Naive thymus-derived CD4-positive, alpha-beta T cell (primary cell): Measurements from ENCODE around the gene IKZF4. TPM values are rescaled to one million over a fixed set of nuclear protein-coding genes. Genes with fewer than 3 reads are reported as not detected.
"Not testable (repeated sequence)": the region's sequence is repeated elsewhere in the genome, so short reads cannot be mapped to it uniquely, and the experiment has no call there.

Experiments used
- ATAC-seq: fragments of 150-1000 bp; cut with Tn5 transposase; 2 replicates; pipeline ENCODE4 v1.10.0; 2021; ENCODE audit warnings: mild to moderate bottlenecking, moderate library complexity
- CTCF ChIA-PET: fragments of 350-600 bp; sonication (Branson Sonifier 250); formaldehyde crosslinking; loops from one replicate; lab custom pipeline; 2021; ENCODE audit warnings: antibody characterized with exemption; lab: Charles Lee
- POLR2A ChIA-PET: fragments of 350-600 bp; sonication (Branson Sonifier 250); formaldehyde crosslinking; loops from one replicate; lab custom pipeline; 2021; ENCODE audit warnings: antibody characterized with exemption, inconsistent platforms; lab: Charles Lee
- DNase-seq, 9 donors: peaks; one replicate each; pipeline versions ENCODE4 v3.0.0 to v3.0.0-alpha.2; 2020 to 2022; ENCODE audit warnings: mixed read lengths in 1 of 9
- H3K27ac ChIP-seq: one replicate; pipeline ENCODE4 v1.7.0; 2013; ENCODE audit warnings: mild to moderate bottlenecking, low read depth, low read length, moderate library complexity
- H3K27me3 ChIP-seq, 2 donors: one replicate each; pipeline ENCODE4 v1.7.0; 2013; ENCODE audit warnings: low read length in 2 of 2, mild to moderate bottlenecking in 2 of 2, moderate library complexity in 2 of 2; ENCODE audit not compliant: control insufficient read depth in 2 of 2, insufficient read depth in 2 of 2
- H3K36me3 ChIP-seq, 3 experiments: 1 replicate in 2 of 3; 2 replicates in 1 of 3; pipeline ENCODE4 v1.7.0; 2013; ENCODE audit warnings: low read length in 3 of 3, mild to moderate bottlenecking in 3 of 3, moderate library complexity in 1 of 3; ENCODE audit not compliant: insufficient read depth in 3 of 3, control insufficient read depth in 2 of 3
- H3K4me1 ChIP-seq, 2 donors: one replicate each; pipeline ENCODE4 v1.7.0; 2013; ENCODE audit warnings: low read length in 2 of 2, mild to moderate bottlenecking in 2 of 2, moderate library complexity in 1 of 2; ENCODE audit not compliant: control insufficient read depth in 2 of 2, insufficient read depth in 2 of 2
- H3K4me3 ChIP-seq: 2 replicates; pipeline ENCODE4 v1.7.0; 2013; ENCODE audit warnings: mild to moderate bottlenecking, low read length
- H3K9me3 ChIP-seq, 3 experiments: 1 replicate in 2 of 3; 2 replicates in 1 of 3; pipeline ENCODE4 v1.7.0; 2013; ENCODE audit warnings: low read length in 3 of 3; ENCODE audit not compliant: control insufficient read depth in 2 of 3
- H3K27ac Mint-ChIP-seq, 9 donors: one replicate each; pipeline ENCODE4 v1.8.0; 2020 to 2022; ENCODE audit warnings: mixed read lengths in 9 of 9, mild to moderate bottlenecking in 8 of 9, moderate library complexity in 5 of 9, inconsistent platforms in 2 of 9
- H3K27me3 Mint-ChIP-seq, 5 donors: one replicate each; pipeline ENCODE4 v1.8.0; 2021 to 2022; ENCODE audit warnings: mixed read lengths in 5 of 5, mild to moderate bottlenecking in 1 of 5
- H3K36me3 Mint-ChIP-seq, 5 donors: one replicate each; pipeline ENCODE4 v1.8.0; 2020 to 2022; ENCODE audit warnings: mixed read lengths in 5 of 5, mild to moderate bottlenecking in 3 of 5, inconsistent platforms in 1 of 5
- H3K4me1 Mint-ChIP-seq, 7 donors: one replicate each; pipeline ENCODE4 v1.8.0; 2020 to 2022; ENCODE audit warnings: mixed read lengths in 7 of 7, mild to moderate bottlenecking in 3 of 7, inconsistent platforms in 1 of 7
- H3K4me3 Mint-ChIP-seq, 10 donors: one replicate each; pipeline ENCODE4 v1.8.0; 2020 to 2022; ENCODE audit warnings: mild to moderate bottlenecking in 10 of 10, mixed read lengths in 10 of 10, moderate library complexity in 6 of 10, inconsistent platforms in 2 of 10
- H3K9me3 Mint-ChIP-seq, 11 donors: one replicate each; pipeline ENCODE4 v1.8.0; 2020 to 2022; ENCODE audit warnings: mixed read lengths in 11 of 11, mild to moderate bottlenecking in 4 of 11, inconsistent platforms in 1 of 11, moderate library complexity in 1 of 11
- intact Hi-C, 2 donors: fragments of 100-400 bp; cut with micrococcal nuclease; formaldehyde crosslinking; loops; one replicate each; pipeline ENCODE4 v1.15.1; 2023
- polyA plus RNA-seq, 2 donors: library from polyadenylated mRNA; unstranded; fragments of 300-500 nt; fragmentation: Illumina TruSeq; gene quantifications; one replicate each; pipeline ENCODE4 v1.2.3, GENCODE V29; 2021
- total RNA-seq, 6 experiments: library from RNA in 5 of 6; stranded (reverse) in 5 of 6; gene quantifications; 1 replicate in 5 of 6; 2 replicates in 1 of 6; pipeline ENCODE4 v1.2.3 and lab custom pipeline; 2021 to 2026

The IKZF4 gene
- total and polyA plus RNA-seq, 7 experiments from 2014 or later, result 0.54 to 37.8 (median 4.5) TPM

DNA sequence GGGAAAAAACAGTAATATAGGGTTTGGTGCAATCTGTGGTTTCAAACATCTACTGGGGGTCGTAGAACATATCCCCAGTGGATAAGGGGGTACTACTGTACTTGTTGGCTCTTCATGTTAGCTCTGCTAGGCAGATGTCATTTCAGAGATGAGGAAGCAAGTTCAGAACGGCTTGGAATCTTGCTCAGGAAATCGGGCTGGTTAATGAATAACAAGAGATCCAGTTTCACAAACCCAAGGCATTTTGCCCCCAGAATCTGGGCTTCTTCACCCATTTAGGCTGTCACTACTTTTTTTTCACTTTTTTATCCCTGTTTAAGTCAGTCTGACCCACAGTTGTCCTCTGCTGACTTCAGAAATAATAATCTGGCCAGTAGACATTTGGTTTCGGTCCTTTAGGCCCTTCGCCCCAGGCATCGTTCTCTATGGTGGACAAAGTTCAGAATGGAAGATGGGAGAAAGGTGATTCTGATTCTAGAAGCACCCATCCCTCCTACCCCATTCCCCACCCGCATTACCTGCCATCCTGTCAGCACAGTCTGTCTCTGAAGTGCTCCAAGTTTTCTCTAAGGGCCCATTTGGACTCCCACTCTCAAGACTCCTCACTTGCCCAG lies 19.2 kb upstream of the IKZF4 start:
- DNase-seq, result no peak
- peaks cover 0 to 14% of the 10 kb centered on the region in 2 donors for H3K4me1 ChIP-seq
- no peak overlapping the region for H3K27ac ChIP-seq
- H3K4me3 ChIP-seq, result no peak overlapping the region
- H3K27me3 ChIP-seq, result no peaks in the 10 kb centered on the region
- no peak overlapping the region for H3K27ac Mint-ChIP-seq
- H3K36me3 Mint-ChIP-seq, result peaks cover 0 to 4% (median 0%) of the 10 kb centered on the region in 5 donors
- ChIA-PET POLR2A (no interaction called here), CTCF (no interaction called here)
- no peaks in the 10 kb centered on the region for H3K9me3 ChIP-seq
- H3K36me3 ChIP-seq, result no peaks in the 10 kb centered on the region
- no peaks in the 10 kb centered on the region for H3K27me3 Mint-ChIP-seq
- peaks cover 11 to 36% (median 20%) of the 10 kb centered on the region in 7 donors for H3K4me1 Mint-ChIP-seq
- H3K9me3 Mint-ChIP-seq, result no peaks in the 10 kb centered on the region
- intact Hi-C loops, result no loop called here
- H3K4me3 Mint-ChIP-seq, result no peak overlapping the region
- ATAC-seq, result no peak

DNA sequence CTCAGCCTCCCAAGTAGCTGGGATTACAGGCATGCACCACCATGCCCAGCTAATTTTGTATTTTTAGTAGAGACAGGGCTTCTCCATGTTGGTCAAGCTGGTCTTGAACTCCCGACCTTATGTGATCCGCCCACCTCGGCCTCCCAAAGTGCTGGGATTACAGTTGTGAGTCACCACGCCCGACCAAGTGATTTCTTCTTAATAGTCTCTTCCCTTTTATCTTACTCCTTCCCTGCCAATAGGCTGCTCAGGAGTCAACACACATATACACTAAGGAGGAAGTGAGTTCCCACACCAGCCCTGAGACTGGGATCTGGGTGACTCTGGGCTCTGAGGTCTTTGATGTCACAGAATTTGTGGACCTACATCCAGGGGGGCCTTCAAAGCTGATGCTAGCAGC lies 17.5 kb upstream of the IKZF4 start:
- H3K27ac Mint-ChIP-seq, H3K27ac ChIP-seq, H3K4me3 Mint-ChIP-seq, DNase-seq, H3K27me3 ChIP-seq, H3K36me3 ChIP-seq, H3K9me3 Mint-ChIP-seq, H3K36me3 Mint-ChIP-seq, intact Hi-C loops, ATAC-seq, H3K4me3 ChIP-seq, H3K27me3 Mint-ChIP-seq, H3K9me3 ChIP-seq: not testable (repeated sequence)
- POLR2A ChIA-PET, result interaction anchor here (0.8 kb wide), 1 partner anchor 21 kb away, joined by 3 read pairs; no protein-coding TSS in a partner anchor
- peaks cover 10% of the 10 kb centered on the region in 2 donors for H3K4me1 ChIP-seq
- CTCF ChIA-PET, result interaction anchor here (0.6 kb wide), 1 partner anchor 255 kb away, joined by 4 read pairs; no protein-coding TSS in a partner anchor
- H3K4me1 Mint-ChIP-seq, result peaks cover 14 to 35% (median 24%) of the 10 kb centered on the region in 7 donors

DNA sequence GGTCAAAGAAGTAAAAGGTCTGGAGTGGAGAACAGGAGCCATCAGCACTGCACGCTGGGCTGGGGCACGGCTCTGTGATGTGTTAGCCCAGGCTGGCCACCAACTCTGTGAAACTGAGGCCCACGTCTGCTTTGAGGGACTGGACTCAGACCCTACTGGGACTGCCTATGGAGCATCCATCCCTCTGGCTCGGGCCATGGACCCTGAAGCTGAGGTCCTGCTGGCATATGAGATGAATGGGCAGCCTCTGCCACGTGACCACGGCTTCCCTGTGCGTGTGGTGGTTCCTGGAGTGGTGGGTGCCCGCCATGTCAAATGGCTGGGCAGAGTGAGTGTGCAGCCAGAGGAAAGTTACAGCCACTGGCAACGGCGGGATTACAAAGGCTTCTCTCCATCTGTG lies 16.6 kb upstream of the IKZF4 start:
- no peaks in the 10 kb centered on the region for H3K36me3 ChIP-seq
- intact Hi-C loops, result no loop called here
- Mint-ChIP-seq H3K4me1 (peaks cover 17 to 34% (median 30%) of the 10 kb centered on the region in 7 donors), H3K36me3 (peaks cover 0 to 3% (median 0%) of the 10 kb centered on the region in 5 donors), H3K27ac (peak overlapping the region in 2 of 9 donors; percentile 26 to 61), H3K27me3 (no peaks in the 10 kb centered on the region), H3K9me3 (no peaks in the 10 kb centered on the region), H3K4me3 (peak overlapping the region in 1 of 10 donors; percentile 19)
- H3K27me3 ChIP-seq, result no peaks in the 10 kb centered on the region
- ChIA-PET POLR2A (no interaction called here), CTCF (no interaction called here)
- DNase-seq (no peak), ATAC-seq (no peak)
- H3K27ac ChIP-seq, result no peak overlapping the region
- H3K4me1 ChIP-seq, result peaks cover 10% of the 10 kb centered on the region in 2 donors
- H3K9me3 ChIP-seq, result no peaks in the 10 kb centered on the region
- no peak overlapping the region for H3K4me3 ChIP-seq

DNA sequence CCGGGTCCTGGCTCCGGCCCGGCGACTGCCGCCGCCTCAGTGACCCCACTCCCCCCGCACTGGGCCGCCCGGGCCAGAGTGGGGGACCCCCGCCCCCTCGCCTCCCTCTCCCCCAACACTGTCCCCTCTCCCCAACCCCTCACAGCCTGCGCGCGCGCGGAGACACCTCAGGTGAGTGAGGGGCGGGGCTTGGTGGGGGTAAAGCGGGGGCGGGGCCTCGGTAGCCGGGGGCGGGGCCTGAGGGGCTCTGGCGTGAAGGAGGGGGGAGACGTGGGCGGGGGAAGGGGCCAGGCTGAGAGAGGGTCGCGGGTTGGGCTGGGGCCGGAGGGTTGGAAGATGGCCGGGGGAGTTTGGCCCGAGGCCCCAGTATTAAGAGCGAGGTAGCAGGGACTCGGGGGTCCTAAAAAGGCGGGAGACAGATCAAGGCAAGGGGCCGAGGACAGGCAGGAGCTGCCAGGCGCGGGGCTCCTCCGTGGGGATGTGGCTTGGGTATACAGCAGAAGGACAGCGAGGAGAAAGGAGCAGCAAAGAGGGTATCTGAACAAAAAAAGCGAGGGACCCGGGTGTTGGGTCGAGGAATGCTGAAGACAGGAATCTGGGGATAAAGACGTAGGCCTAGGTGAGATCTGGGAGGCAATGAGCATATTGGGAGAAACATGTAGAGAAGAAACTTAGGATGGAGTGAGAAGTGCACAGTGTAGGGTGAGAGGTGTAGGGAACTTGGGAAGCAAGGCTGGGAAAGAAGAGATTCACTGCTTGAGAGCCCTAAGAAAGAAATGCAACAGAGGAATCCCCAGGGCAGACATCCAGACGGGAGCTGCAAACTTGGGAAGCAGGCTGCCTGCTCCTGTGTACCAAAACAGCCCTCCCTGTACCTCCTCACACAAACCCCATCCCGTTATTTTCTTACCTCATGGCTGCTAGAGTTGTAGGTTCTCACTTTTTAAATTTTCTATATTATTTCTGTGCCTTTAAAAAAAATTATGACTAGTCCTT lies 13.0 kb upstream of the IKZF4 start:
- peaks cover 16 to 35% (median 29%) of the 10 kb centered on the region in 7 donors for H3K4me1 Mint-ChIP-seq
- Histone ChIP-seq H3K36me3 (no peaks in the 10 kb centered on the region), H3K27me3 (no peaks in the 10 kb centered on the region), H3K4me3 (peak overlapping the region; percentile 57), H3K4me1 (peaks cover 10% of the 10 kb centered on the region in 2 donors), H3K9me3 (no peaks in the 10 kb centered on the region), H3K27ac (peak overlapping the region; percentile 69)
- peaks cover 0 to 3% (median 0%) of the 10 kb centered on the region in 5 donors for H3K36me3 Mint-ChIP-seq
- intact Hi-C loops, result loop anchor here (1.0 to 2.0 kb wide), 4 partner anchors 13 to 35 kb away; partner anchors contain the start of genes IKZF4 (in 2 of the 2) and RPS26 (in 1 of the 2)
- H3K27me3 Mint-ChIP-seq, result no peaks in the 10 kb centered on the region
- DNase-seq (peak; percentile 38 to 72 (median 63)), ATAC-seq (peak; percentile 91)
- peak overlapping the region; percentile 80 to 94 (median 88) for H3K4me3 Mint-ChIP-seq
- H3K27ac Mint-ChIP-seq, result peak overlapping the region; percentile 20 to 92 (median 84)
- CTCF ChIA-PET, result no interaction called here
- POLR2A ChIA-PET, result interaction anchor here (1.0 to 1.5 kb wide), 4 partner anchors 12 to 178 kb away, joined by 3 to 8 read pairs (median 6); partner anchors contain the start of genes DNAJC14 and RAB5B
- no peaks in the 10 kb centered on the region for H3K9me3 Mint-ChIP-seq

DNA sequence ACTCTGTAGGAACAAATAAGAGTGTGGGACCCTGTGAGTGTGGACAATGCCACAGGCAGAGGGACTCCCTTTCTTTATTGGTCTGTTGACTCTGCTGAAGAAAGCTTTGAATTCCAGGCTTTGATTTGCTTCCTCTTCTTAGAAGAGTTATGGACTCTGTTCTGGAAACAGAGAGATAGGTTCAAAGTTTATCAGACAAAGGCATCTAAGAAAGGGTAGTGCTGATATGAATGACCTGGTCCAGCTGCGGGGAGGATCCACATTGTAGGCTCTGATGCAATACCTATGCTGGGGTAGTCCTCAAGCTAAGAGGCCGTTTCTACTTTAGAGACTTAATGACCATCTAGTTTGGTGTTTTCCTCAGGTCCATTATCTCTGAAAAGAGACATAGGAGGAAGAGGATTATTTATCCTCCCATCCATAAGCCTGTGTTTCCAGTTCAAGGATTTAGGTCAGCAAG lies 10.7 kb upstream of the IKZF4 start:
- DNase-seq (no peak), ATAC-seq (no peak)
- H3K9me3 Mint-ChIP-seq, result no peaks in the 10 kb centered on the region
- CTCF ChIA-PET, result interaction anchor here (1.1 to 1.3 kb wide), 2 partner anchors 8 to 19 kb away, joined by 4 read pairs; no protein-coding TSS in a partner anchor
- intact Hi-C loops, result no loop called here
- Histone ChIP-seq H3K4me3 (no peak overlapping the region), H3K4me1 (peaks cover 10% of the 10 kb centered on the region in 2 donors), H3K36me3 (no peaks in the 10 kb centered on the region), H3K9me3 (no peaks in the 10 kb centered on the region), H3K27me3 (no peaks in the 10 kb centered on the region), H3K27ac (no peak overlapping the region)
- no peaks in the 10 kb centered on the region for H3K27me3 Mint-ChIP-seq
- H3K4me3 Mint-ChIP-seq, result peak overlapping the region in 5 of 10 donors; percentile 0 to 59 (median 15)
- H3K4me1 Mint-ChIP-seq, result peaks cover 14 to 30% (median 27%) of the 10 kb centered on the region in 7 donors
- peaks cover 0 to 5% (median 0%) of the 10 kb centered on the region in 5 donors for H3K36me3 Mint-ChIP-seq
- H3K27ac Mint-ChIP-seq, result peak overlapping the region in 1 of 9 donors; percentile 19
- POLR2A ChIA-PET, result interaction anchor here (0.6 to 1.4 kb wide), 4 partner anchors 12 to 34 kb away, joined by 3 to 4 read pairs (median 4); no protein-coding TSS in a partner anchor

DNA sequence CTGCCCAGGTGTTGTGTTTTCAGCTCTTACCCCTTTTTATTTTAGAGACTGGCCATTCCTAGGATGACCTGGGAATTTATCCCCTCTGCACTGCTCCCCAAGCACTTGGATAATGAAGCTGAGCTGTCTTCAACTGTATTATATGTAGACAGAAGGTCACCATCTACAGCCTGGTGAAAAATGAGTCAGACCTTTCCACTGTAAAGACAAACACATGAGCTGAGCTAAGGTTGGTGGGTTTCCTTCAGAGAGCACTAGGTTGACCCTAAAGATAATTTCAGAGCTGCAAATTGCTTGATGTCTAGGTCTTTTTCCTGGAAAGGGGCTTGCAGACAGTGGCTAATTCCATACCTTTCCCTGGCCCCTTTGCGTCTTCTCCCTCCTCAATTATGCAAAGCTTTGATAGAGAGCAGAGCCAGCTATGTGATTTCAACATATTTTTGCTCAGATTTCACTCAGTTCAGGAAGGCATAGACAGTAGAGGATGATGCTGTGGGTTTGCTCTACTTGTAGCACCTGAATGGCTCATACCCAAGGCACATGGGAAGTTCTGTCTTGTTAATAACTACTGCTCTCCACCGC lies 9.2 kb upstream of the IKZF4 start:
- Histone ChIP-seq H3K27ac (no peak overlapping the region), H3K4me3 (no peak overlapping the region), H3K27me3 (no peaks in the 10 kb centered on the region), H3K9me3 (no peaks in the 10 kb centered on the region), H3K4me1 (peaks cover 6 to 10% of the 10 kb centered on the region in 2 donors), H3K36me3 (no peaks in the 10 kb centered on the region)
- peaks cover 6 to 26% (median 18%) of the 10 kb centered on the region in 7 donors for H3K4me1 Mint-ChIP-seq
- CTCF ChIA-PET, result interaction anchor here (0.5 kb wide), 1 partner anchor 10 kb away, joined by 4 read pairs; no protein-coding TSS in a partner anchor
- ATAC-seq, result no peak
- POLR2A ChIA-PET, result interaction anchor here (0.8 to 1.2 kb wide), 2 partner anchors 55 to 264 kb away, joined by 3 read pairs; no protein-coding TSS in a partner anchor
- H3K27me3 Mint-ChIP-seq, result no peaks in the 10 kb centered on the region
- intact Hi-C loops, result no loop called here
- no peak overlapping the region for H3K4me3 Mint-ChIP-seq
- DNase-seq, result no peak
- no peaks in the 10 kb centered on the region for H3K9me3 Mint-ChIP-seq
- no peak overlapping the region for H3K27ac Mint-ChIP-seq
- peaks cover 0 to 4% (median 0%) of the 10 kb centered on the region in 5 donors for H3K36me3 Mint-ChIP-seq
